22Rv1 (cell line): Measurements from ENCODE around the gene CSRP1.
"Not testable (repeated sequence)": the region's sequence is repeated elsewhere in the genome, so short reads cannot be mapped to it uniquely, and the experiment has no call there.

Experiments
- H3K27ac ChIP-seq: fragments of 450-650 bp; 2 replicates; pipeline ENCODE4 v1.5.1; 2017
- ZFX ChIP-seq: fragments of 450-650 bp; IDR thresholded peaks from 2 replicates; pipeline ENCODE4 v1.6.1; 2017; ENCODE audit warnings: antibody characterized with exemption, borderline replicate concordance
- TF ChIP-seq, protein P1 (sequence below): fragments of 450-650 bp; IDR thresholded peaks from 2 replicates; pipeline ENCODE4 v1.5.1; 2017; ENCODE audit warnings: mild to moderate bottlenecking

Gene CSRP1

GRCh38 chr1:201499795-201500669, 6.9 kb downstream of the CSRP1 start:
- H3K27ac ChIP-seq: no peak overlapping the region
- no peak for TF ChIP-seq ZFX
- TF ChIP-seq, protein P1, sequence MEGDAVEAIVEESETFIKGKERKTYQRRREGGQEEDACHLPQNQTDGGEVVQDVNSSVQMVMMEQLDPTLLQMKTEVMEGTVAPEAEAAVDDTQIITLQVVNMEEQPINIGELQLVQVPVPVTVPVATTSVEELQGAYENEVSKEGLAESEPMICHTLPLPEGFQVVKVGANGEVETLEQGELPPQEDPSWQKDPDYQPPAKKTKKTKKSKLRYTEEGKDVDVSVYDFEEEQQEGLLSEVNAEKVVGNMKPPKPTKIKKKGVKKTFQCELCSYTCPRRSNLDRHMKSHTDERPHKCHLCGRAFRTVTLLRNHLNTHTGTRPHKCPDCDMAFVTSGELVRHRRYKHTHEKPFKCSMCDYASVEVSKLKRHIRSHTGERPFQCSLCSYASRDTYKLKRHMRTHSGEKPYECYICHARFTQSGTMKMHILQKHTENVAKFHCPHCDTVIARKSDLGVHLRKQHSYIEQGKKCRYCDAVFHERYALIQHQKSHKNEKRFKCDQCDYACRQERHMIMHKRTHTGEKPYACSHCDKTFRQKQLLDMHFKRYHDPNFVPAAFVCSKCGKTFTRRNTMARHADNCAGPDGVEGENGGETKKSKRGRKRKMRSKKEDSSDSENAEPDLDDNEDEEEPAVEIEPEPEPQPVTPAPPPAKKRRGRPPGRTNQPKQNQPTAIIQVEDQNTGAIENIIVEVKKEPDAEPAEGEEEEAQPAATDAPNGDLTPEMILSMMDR: no peak

DNA sequence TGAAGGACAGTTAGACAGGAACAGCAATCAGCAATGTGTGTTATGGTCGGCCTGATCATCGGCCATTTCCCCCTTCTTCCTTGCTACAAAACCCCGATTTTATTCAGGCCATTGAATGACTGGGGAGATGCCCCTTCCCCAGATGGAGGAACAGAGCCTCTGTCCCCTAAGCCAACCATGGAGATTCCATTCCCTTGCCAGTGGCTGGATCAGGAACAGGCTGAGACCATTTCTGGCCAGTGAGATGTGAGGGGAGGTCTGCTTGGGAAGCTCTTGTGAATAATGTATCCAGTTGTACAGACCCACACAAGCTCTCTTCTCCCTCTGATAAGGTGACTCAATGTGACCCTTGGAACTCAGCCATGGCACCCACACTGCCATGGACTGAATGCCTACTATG, 7.7 kb downstream of the CSRP1 start:
- no peak overlapping the region for H3K27ac ChIP-seq
- TF ChIP-seq, protein P1: no peak
- TF ChIP-seq ZFX: no peak

- H3K27ac ChIP-seq: no peak overlapping the region
- TF ChIP-seq, protein P1: no peak
- TF ChIP-seq ZFX: no peak
These were observed 8.3 kb downstream of the CSRP1 start for GRCh38 chr1:201498621-201499020.

DNA sequence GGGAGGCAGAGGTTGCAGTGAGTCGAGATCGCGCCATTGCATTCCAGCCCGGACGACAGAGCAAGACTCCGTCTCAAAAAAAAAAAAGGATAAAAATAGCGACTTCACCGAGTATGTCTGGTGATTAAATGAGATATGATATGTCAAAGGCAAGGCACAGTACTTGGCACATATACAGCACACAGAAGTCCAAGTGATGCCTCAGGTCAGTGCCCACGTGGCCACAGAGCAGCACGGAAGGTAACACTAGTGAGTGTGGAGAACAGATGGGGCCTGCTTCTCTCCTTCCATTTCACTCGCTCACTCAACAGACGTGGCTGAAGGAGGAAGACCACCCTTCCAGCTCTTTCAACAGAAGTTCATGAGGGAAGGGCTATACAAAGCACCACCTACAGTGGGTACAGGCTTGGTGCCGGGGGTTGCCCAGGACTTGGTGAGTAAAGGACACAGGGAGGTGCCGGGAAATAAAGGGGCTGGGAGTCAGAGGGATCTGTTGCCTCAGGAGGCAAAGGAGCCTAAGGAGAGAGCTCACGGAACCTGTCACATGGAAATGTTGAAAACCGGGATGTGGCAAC, 8.9 kb downstream of the CSRP1 start:
- H3K27ac ChIP-seq: no peak overlapping the region
- TF ChIP-seq ZFX: no peak

GRCh38 chr1:201496296-201496690, 10.6 kb downstream of the CSRP1 start:
- TF ChIP-seq, protein P1: no peak
- no peak for TF ChIP-seq ZFX
- H3K27ac ChIP-seq: no peak overlapping the region

- H3K27ac ChIP-seq: no peak overlapping the region
- no peak for TF ChIP-seq ZFX
- TF ChIP-seq, protein P1: no peak
These were observed 11.2 kb downstream of the CSRP1 start for GRCh38 chr1:201495551-201496295.

GRCh38 chr1:201493757-201494617, 12.9 kb downstream of the CSRP1 start:
- TF ChIP-seq, protein P1: no peak
- no peak for TF ChIP-seq ZFX
- no peak overlapping the region for H3K27ac ChIP-seq

DNA sequence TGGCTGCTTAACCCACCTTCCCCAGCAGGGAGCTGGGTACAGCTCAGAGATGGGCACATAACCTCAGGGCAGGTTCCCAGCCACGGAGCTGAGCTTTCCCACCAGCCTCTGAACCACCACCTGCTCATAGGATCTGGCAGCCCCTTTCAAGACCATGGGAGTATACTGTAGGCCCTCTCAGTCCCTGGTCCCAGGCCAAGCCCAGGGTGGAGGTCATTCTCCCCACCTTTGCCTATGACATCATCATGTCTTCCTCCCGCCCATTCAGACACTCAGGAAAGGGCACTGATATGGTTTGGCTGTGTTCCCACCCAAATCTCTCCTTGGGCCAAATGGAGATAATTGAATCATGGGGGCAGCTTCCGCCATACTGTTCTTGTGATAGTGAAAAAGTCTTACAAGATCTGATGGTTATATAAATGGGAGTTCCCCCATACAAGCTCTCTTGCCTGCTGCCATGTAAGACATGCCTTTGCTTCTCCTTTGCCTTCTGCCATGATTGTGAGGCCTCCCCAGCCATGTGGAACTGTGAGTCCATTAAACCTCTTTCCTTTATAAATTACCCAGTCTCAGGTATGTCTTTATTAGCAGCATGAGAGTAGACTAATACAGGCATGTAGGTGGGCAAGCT, 13.8 kb downstream of the CSRP1 start:
- not testable (repeated sequence) for H3K27ac ChIP-seq
